ENCODE measurements around the gene FAM162A.

Gene FAM162A

DNA sequence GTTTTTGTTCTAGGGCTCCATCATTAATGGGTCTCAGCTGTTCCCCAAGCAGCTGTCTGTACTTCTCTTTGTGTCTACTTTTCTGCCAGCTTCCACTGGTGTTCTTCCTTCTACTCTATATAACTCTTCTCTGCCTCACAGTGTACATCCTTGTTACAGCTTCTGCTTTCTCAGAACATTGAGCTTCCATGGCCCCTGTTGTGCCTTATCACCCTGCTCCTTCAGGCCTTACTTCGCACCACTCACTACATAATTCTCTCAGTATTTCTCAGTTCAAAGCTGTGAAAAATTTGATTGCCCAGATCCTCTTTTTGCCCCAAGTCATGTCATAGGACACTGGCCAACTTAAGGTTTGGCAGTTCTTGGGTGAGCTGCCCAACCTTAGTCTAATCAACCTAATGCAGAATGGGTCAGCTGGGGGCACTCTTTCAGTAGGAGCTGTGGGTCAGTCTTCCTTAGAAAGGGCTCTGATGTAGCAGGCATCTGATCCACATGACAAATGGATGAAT lies 30.0 kb upstream of the FAM162A start:
- no peak for TF ChIP-seq ZFX (IDR thresholded peaks at IDR 0.05; ENCODE audit: borderline replicate concordance)
- TF ChIP-seq, protein P1, sequence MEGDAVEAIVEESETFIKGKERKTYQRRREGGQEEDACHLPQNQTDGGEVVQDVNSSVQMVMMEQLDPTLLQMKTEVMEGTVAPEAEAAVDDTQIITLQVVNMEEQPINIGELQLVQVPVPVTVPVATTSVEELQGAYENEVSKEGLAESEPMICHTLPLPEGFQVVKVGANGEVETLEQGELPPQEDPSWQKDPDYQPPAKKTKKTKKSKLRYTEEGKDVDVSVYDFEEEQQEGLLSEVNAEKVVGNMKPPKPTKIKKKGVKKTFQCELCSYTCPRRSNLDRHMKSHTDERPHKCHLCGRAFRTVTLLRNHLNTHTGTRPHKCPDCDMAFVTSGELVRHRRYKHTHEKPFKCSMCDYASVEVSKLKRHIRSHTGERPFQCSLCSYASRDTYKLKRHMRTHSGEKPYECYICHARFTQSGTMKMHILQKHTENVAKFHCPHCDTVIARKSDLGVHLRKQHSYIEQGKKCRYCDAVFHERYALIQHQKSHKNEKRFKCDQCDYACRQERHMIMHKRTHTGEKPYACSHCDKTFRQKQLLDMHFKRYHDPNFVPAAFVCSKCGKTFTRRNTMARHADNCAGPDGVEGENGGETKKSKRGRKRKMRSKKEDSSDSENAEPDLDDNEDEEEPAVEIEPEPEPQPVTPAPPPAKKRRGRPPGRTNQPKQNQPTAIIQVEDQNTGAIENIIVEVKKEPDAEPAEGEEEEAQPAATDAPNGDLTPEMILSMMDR (IDR thresholded peaks at IDR 0.05) = no peak
- H3K27ac ChIP-seq = no peak overlapping the region

DNA sequence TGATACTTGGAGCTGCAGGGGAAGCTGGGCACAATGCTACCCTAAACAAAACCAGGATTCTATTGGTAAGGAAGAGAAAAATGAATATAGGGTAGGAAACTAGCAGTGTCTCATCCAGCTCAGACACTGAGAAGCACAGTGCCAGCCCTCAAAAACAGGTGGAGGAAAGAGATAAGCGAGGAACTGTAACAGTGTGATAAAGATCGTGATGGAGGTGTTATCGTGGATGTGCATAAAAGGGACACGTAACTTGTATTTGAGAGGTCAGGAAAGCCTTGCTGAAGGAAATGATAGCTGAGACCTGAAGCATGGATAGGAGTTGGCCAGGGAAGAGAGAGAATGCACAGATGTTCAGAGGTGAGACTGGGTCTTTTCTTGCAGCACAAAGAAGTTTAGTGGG lies 28.4 kb upstream of the FAM162A start:
- no peak overlapping the region for H3K27ac ChIP-seq
- TF ChIP-seq, protein P1 (IDR thresholded peaks at IDR 0.05) = no peak
- TF ChIP-seq ZFX (IDR thresholded peaks at IDR 0.05; ENCODE audit: borderline replicate concordance) = no peak

DNA sequence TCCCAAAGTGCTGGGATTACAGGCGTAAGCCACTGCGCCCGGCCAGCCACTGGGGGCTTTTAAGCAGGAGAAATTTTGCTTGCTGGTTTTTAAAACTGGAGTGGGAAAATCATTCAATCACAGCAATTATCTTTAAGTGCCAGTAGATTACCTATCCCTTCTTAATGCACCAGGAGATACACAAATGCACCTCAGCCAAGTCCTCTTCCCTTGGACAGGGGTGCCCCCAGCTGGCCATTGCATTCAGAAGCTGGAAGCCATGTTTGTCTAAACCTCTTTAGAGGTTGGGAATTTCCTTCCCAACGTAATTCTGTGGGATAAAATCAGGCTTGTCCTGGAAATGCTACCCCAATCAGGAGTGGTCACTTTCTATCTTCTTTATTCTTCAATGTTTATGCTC lies 27.6 kb upstream of the FAM162A start:
- H3K27ac ChIP-seq = no peak overlapping the region
- TF ChIP-seq, protein P1 (IDR thresholded peaks at IDR 0.05) = peak; percentile 75
- no peak for TF ChIP-seq ZFX (IDR thresholded peaks at IDR 0.05; ENCODE audit: borderline replicate concordance)

DNA sequence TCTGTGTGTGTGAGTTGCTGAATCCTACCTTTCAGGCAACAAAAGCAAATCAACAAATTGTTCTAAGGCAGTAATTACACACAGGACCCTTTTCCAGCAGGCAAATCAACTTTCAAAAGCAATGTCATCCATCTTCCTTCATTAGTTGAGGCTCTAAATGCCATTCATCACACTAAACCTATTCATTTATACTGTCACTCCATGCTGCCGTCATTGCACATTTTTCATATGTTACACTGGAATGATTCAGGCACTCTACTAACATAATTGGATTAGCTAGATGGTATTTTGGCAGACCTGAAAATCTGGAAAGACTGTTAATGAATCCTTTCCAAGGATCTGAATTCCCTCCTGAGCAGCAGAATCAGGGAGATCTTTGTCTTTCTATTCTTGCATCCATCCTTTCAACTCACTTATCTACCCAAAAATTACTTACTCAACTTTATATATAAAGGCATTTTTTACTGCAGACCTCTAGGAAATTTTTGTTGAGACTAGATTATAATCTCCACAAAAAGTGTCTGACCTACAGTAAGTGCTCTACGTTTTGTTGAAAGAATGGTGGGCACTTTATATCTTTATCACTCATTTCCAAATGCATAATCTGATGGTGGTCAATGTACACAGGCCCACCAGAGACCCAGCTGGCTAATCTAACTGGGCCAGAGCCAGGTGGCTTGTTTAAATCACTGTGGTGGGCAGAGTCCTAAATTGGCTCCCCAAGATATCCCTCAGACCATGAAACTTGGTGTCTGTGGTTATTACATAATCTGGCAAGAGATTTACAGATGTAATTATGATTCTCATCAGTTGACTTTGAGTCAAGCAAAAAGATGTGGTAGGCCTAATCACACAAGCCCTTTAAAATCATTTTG lies 25.9 kb upstream of the FAM162A start:
- no peak for TF ChIP-seq ZFX (IDR thresholded peaks at IDR 0.05; ENCODE audit: borderline replicate concordance)
- TF ChIP-seq, protein P1 (IDR thresholded peaks at IDR 0.05) = no peak
- H3K27ac ChIP-seq = 0 out of 2 replicates have a peak overlapping the region, but pooled peaks have one; percentile 10

DNA sequence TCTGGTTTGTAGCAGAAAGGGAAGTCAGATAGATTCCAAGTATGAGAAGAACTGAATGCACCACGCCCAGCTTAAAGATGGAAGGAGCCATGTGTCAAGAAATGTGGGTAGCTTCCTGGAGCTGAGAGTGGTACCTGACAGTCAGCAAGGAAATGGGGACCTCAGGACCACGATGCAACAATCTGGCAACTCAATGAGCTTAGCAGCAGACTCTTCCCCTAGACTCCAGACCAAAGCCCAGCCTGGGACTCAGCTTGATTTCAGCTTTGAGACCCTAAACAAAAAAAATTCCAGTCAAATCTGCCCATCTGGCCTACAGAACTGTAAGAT lies 25.3 kb upstream of the FAM162A start:
- 0 out of 2 replicates have a peak overlapping the region, but pooled peaks have one; percentile 10 for H3K27ac ChIP-seq
- no peak for TF ChIP-seq ZFX (IDR thresholded peaks at IDR 0.05; ENCODE audit: borderline replicate concordance)
- TF ChIP-seq, protein P1 (IDR thresholded peaks at IDR 0.05) = no peak

DNA sequence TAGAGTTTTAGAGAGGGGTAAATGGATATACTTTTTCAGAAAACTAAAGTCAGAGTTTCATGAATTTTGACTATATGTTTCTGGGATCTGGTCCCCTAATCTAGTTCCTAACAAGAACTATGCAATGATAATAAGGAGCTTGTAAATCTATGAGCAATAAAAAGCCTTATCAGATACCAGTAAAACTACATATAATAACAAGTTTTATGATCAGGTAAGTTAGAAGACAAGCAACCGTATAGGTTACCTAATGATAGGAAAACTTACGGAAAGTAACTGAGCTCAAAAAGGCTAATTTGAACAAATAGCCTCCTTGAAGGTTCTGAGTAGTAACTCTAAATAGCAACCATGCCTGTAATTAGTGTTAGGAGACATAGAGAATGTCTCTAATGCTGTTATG lies 22.0 kb upstream of the FAM162A start:
- peak overlapping the region; percentile 24; the same call in 1 of the 2 replicates for H3K27ac ChIP-seq
- no peak for TF ChIP-seq ZFX (IDR thresholded peaks at IDR 0.05; ENCODE audit: borderline replicate concordance)
- TF ChIP-seq, protein P1 (IDR thresholded peaks at IDR 0.05) = no peak

DNA sequence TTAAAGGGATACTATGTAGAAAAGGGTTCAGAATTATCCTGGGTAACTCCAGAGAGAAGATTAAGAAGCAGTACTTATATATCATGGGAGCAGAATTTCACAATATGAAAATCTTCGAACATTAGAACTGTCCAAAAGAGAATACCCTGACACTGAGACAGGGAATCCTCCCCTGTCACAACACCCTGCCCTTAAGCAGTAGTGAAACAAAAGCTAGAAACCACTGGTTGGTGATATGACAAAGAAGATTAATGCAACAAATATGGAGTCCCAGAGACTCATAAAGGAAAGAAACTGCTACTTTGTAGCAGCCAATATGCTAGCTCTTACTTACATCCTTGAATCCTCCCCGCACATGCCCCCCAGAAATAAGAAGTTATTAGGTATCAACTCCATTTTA lies 19.5 kb upstream of the FAM162A start:
- TF ChIP-seq, protein P1 (IDR thresholded peaks at IDR 0.05) = no peak
- TF ChIP-seq ZFX (IDR thresholded peaks at IDR 0.05; ENCODE audit: borderline replicate concordance) = no peak
- peak overlapping the region; percentile 91 for H3K27ac ChIP-seq
